Measurements from ENCODE around the gene TTC34.
"Not testable (repeated sequence)": the region's sequence is repeated elsewhere in the genome, so short reads cannot be mapped to it uniquely, and the experiment has no call there.

The TTC34 gene

DNA sequence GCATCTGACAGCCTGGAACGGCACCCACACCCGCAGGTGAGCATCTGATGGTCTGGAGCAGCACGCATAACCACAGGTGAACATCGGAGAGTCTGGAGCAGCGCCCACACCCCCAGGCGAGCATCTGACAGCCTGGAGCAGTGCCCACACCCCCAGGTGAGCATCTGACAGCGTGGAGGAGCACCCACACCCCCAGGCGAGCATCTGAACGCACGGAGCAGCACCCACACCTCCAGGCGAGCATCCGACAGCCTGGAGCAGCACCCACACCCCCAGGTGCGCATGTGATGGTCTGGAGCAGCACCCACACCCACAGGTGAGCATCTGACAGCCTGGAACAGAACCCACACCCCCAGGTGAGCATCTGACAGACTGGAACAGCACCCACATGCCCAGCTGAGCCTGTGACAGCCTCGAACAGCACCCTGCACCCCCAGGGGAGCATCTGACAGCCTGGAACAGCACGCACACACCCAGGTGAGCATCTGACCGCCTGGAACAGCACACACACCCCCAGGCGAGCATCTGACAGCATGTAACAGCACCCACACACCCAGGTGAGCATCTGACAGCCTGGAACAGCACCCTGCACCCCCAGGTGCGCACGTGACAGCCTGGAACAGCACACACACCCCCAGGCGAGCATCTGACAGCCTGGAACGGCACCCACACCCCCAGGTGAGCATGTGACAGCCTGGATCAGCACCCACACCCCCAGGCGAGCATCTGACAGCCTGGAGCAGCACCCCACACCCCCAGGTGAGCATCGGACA is 115.2 kb downstream of the TTC34 start:
- not testable (repeated sequence) for DNase-seq (ENCODE audit: insufficient read length, low spot score); FAIRE-seq

GRCh38 chr1:2685671-2686070 is 115.8 kb downstream of the TTC34 start:
- not testable (repeated sequence) for FAIRE-seq; DNase-seq (ENCODE audit: insufficient read length, low spot score)

DNA sequence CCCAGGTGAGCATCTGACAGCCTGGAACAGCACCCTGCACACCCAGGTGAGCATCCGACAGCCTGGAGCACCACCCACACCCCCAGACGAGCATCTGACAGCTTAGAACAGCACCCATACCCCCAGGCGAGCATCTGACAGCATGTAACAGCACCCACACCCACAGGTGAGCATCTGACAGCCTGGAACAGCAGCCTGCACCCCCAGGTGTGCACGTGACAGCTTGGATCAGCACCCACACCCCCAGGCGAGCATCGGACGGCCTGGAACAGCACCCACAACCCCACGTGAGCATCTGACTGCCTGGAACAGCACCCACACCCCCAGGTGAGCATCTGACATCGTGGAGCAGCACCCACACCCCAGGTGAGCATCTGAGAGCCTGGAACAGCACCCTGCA is 116.6 kb downstream of the TTC34 start:
- not testable (repeated sequence) for DNase-seq (ENCODE audit: insufficient read length, low spot score); FAIRE-seq

GRCh38 chr1:2684000-2684399 is 117.5 kb downstream of the TTC34 start:
- not testable (repeated sequence) for DNase-seq (ENCODE audit: insufficient read length, low spot score)

DNA sequence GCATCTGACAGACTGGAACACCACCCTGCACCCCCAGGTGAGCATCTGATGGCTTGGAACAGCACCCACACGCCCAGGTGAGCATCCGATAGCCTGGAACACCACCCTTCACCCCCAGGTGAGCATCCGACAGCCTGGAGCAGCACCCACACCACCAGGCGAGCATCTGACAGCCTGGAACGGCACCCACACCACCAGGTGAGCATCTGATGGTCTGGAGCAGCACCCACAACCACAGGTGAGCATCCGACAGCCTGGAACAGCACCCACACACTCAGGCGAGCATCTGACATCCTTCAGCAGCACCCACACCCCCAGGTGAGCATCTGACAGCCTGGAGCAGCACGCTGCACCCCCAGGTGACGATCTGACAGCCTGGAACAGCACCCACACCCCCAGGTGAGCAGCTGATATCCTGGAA is 118.2 kb downstream of the TTC34 start:
- not testable (repeated sequence) for DNase-seq (ENCODE audit: insufficient read length, low spot score); FAIRE-seq

More at GRCh38 chr1:2684000-2684399, 117.5 kb downstream of the TTC34 start:
- not testable (repeated sequence) for FAIRE-seq

- DNase-seq (ENCODE audit: insufficient read length, low spot score); FAIRE-seq: not testable (repeated sequence)
These were observed 118.6 kb downstream of the TTC34 start for GRCh38 chr1:2682879-2683278.

- FAIRE-seq; DNase-seq (ENCODE audit: insufficient read length, low spot score): not testable (repeated sequence)
These were observed 124.8 kb downstream of the TTC34 start for GRCh38 chr1:2676726-2677125.

DNA sequence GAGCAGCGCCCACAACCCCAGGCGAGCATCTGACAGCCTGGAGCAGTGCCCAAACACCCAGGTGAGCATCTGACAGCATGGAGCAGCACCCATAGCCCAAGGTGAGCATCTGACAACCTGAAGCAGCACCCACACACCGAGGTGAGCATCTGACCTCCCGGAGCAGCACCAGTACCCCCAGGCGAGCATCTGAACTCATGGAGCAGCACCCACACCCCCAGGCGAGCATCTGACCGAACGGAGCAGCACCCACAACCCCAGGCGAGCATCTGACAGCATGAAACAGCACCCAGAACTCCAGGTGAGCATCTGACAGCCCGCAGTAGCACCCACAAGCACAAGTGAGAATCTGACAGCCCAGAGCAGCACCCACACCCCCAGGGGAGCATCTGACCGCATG is 129.8 kb downstream of the TTC34 start:
- not testable (repeated sequence) for DNase-seq (ENCODE audit: insufficient read length, low spot score); FAIRE-seq

DNA sequence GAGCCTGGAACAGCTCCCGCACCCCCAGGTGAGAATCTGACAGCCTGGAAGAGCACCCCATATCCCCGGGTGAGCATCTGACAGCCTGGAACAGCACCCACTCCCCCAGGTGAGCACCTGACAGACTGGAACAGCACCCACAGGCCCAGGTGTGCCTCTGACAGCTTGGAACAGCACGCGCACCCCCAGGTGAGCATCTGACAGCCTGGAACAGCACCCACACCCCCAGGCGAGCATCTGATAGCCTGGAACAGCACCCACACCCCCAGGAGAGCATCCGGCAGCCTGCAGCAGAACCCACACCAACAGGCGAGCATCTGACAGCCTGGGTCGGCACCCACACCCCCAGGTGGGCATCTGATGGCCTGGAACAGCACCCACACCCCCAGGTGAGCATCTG is 141.7 kb downstream of the TTC34 start:
- not testable (repeated sequence) for FAIRE-seq; DNase-seq (ENCODE audit: insufficient read length, low spot score)

DNA sequence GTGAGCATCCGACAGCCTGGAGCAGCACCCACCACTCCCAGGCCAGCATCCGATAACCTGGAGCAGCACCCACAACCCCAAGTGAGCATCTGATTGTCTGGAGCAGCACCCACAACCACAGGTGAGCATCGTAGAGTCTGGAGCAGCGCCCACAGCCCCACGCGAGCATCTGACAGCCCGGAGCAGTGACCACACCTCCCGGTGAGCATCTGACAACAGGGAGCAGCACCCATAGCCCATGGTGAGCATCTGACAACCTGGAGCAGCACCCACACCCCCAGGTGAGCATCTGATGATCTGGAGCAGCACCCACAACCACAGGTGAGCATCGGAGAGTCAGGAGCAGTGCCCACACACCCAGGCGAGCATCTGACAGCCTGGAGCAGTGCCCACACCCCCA is 143.6 kb downstream of the TTC34 start:
- FAIRE-seq; DNase-seq (ENCODE audit: insufficient read length, low spot score): not testable (repeated sequence)

GRCh38 chr1:2657124-2657523 is 144.4 kb downstream of the TTC34 start:
- not testable (repeated sequence) for FAIRE-seq; DNase-seq (ENCODE audit: insufficient read length, low spot score)

- DNase-seq (ENCODE audit: insufficient read length, low spot score); FAIRE-seq: not testable (repeated sequence)
These were observed 145.7 kb downstream of the TTC34 start for GRCh38 chr1:2655598-2656434.

- not testable (repeated sequence) for FAIRE-seq
These were observed 147.0 kb downstream of the TTC34 start for GRCh38 chr1:2654443-2654948.

DNA sequence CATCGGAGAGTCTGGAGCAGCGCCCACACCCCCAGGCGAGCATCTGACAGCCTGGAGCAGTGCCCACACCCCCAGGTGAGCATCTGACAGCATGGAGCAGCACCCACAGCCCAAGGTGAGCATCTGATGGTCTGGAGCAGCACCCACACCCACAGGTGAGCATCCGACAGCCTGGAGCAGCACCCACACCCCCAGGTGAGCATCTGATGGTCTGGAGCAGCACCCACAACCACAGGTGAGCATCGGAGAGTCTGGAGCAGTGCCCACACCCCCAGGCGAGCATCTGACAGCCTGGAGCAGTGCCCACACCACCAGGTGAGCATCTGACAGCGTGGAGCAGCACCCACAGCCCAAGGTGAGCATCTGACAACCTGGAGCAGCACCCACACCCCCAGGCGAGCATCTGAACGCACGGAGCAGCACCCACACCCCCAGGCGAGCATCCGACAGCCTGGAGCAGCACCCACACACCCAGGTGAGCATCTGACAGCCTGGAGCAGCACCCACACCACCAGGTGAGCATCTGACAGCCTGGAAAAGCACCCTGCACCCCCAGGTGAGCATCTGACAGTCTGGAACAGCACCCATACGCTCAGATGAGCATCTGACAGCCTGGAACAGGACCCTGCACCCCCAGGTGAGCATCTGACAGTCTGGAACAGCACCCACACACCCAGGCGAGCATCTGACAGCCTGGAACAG is 147.6 kb downstream of the TTC34 start:
- not testable (repeated sequence) for DNase-seq (ENCODE audit: insufficient read length, low spot score); FAIRE-seq

More at GRCh38 chr1:2654443-2654948, 147.0 kb downstream of the TTC34 start:
- DNase-seq (ENCODE audit: insufficient read length, low spot score): not testable (repeated sequence)

GRCh38 chr1:2652926-2653571 is 148.4 kb downstream of the TTC34 start:
- FAIRE-seq; DNase-seq (ENCODE audit: insufficient read length, low spot score): not testable (repeated sequence)

GRCh38 chr1:2652152-2652925 is 149.2 kb downstream of the TTC34 start:
- DNase-seq (ENCODE audit: insufficient read length, low spot score); FAIRE-seq: not testable (repeated sequence)

DNA sequence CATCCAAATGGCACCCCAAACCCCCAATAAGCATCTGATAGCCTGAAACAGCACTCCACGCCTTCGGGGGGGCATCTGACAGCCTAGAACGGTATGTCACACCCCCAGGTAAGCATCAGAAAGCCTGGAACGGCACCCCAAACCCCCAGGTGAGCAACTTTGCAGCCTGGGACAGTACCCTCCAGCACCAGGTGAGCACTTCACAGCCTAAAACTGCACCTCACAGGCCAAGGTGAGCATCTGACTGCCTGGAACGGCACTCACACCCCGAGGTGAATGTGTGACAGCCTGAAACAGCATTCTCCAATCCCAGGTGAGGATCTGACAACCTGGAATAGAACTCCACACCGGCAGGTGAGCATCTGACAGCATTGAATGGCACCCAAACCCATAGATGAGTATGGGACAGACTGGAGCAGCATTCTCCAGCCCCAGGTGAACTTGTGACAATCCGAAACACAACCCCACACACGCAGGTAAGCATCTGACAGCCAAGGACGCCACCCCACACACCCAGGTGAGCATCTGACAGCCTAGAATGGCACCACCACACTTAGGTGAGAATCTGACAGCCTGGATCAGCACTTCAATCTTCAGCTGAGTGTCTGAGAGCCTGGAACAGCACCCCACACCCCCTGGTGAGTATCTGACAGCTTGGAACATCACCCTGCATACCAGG is 150.4 kb downstream of the TTC34 start:
- FAIRE-seq (no peak), DNase-seq (ENCODE audit: insufficient read length, low spot score) (no peak)

GRCh38 chr1:2646837-2647236 is 154.7 kb downstream of the TTC34 start:
- FAIRE-seq (no peak), DNase-seq (ENCODE audit: insufficient read length, low spot score) (no peak)
